ENCODE results near the gene GBF1. TPM values are rescaled to one million over a fixed set of nuclear protein-coding genes. Genes with fewer than 3 reads are reported as not detected.

Gene GBF1
- total and polyA plus RNA-seq, 2 of the 13 experiments (the other 11 are each of a cell fraction or from before 2014, with no cell fraction given): 17.1 to 21.9 TPM

DNA sequence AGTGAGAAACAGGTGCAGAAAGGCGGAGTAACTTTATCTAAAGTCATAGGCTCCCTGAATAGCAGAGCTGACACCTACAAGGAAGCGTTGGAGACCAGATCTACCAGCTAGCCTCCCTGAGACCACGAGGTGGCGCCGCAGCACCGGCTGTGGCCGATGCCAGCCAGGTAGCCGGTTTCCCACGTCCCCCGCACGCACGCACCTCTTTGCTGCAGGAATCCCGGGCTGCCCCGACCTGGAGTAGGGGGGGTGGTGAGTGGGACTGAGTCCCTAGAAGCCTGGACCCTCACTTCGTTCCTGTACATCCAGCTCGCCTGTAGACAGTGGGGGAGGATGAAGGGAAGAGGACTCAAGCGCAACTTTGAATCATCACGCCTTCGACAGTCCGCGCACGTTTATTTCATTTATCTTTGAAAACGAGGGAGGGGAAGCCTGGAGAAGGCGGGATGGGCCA lies 15.5 kb upstream of the GBF1 start (continued):
- TF ChIP-seq ZNF224 (CRISPR knock-in tag; IDR thresholded peaks at IDR 0.05) (peak; percentile 74; the same call in 1 of the 2 replicates), PAXIP1 (CRISPR knock-in tag; conservative IDR thresholded peaks at IDR 0.05) (0 out of 2 replicates have a peak, but pooled peaks have one; percentile 11), ERF (CRISPR knock-in tag; IDR thresholded peaks at IDR 0.05) (peak; percentile 22; the same call in 1 of the 2 replicates), MYC (CRISPR knock-in tag; IDR thresholded peaks at IDR 0.05; ENCODE audit: borderline replicate concordance) (peak; percentile 43; the same call in 1 of the 2 replicates), ZNF674 (CRISPR knock-in tag; IDR thresholded peaks at IDR 0.05; ENCODE audit: low read depth) (no peak), RFXANK (CRISPR knock-in tag; IDR thresholded peaks at IDR 0.05) (no peak), REPIN1 (CRISPR knock-in tag; IDR thresholded peaks at IDR 0.05; ENCODE audit: borderline replicate concordance, low read depth) (0 out of 2 replicates have a peak, but pooled peaks have one; percentile 47), SOX13 (IDR thresholded peaks at IDR 0.05) (no peak), SOX13 (CRISPR knock-in tag; conservative IDR thresholded peaks at IDR 0.05 in 1 of 2, IDR thresholded peaks at IDR 0.05 in 1 of 2) (peak in 1 of 2 experiments; percentile 12; a peak in 1 of 4 replicates), XRCC5 (optimal IDR thresholded peaks at IDR 0.05; ENCODE audit: low read length) (peak; percentile 47), ZFP37 (CRISPR knock-in tag; IDR thresholded peaks at IDR 0.05; ENCODE audit: borderline replicate concordance) (0 out of 2 replicates have a peak, but pooled peaks have one; percentile 15), HNRNPUL1 (IDR thresholded peaks at IDR 0.05; ENCODE audit: low read depth, low read length) (no peak), KLF16 (CRISPR knock-in tag; IDR thresholded peaks at IDR 0.05) (0 out of 4 replicates have a peak, but pooled peaks of 1 of the 2 experiments have one; percentile 48), YY1 (IDR thresholded peaks at IDR 0.05; ENCODE audit: insufficient read depth, insufficient replicate concordance, low read depth, low read length) (peak; percentile 56), ZFX (CRISPR knock-in tag; IDR thresholded peaks at IDR 0.05; ENCODE audit: low read depth) (0 out of 2 replicates have a peak, but pooled peaks have one; percentile 38), ZNF33B (CRISPR knock-in tag; IDR thresholded peaks at IDR 0.05) (0 out of 2 replicates have a peak, but pooled peaks have one; percentile 36), KDM3A (CRISPR knock-in tag; IDR thresholded peaks at IDR 0.05; ENCODE audit: low read depth) (0 out of 2 replicates have a peak, but pooled peaks have one; percentile 64), FOXJ3 (CRISPR knock-in tag; IDR thresholded peaks at IDR 0.05; ENCODE audit: borderline replicate concordance) (no peak), AKAP8 (CRISPR knock-in tag; IDR thresholded peaks at IDR 0.05) (no peak), TEAD3 (CRISPR knock-in tag; optimal IDR thresholded peaks at IDR 0.05; ENCODE audit: borderline replicate concordance) (peak; percentile 30), YEATS4 (CRISPR knock-in tag; IDR thresholded peaks at IDR 0.05; ENCODE audit: borderline replicate concordance) (peak; percentile 28; the same call in 1 of the 2 replicates), RELA (CRISPR knock-in tag; IDR thresholded peaks at IDR 0.05) (0 out of 2 replicates have a peak, but pooled peaks have one; percentile 49), ZSCAN12 (CRISPR knock-in tag; IDR thresholded peaks at IDR 0.05) (no peak)
- TF ChIP-seq, protein P1, sequence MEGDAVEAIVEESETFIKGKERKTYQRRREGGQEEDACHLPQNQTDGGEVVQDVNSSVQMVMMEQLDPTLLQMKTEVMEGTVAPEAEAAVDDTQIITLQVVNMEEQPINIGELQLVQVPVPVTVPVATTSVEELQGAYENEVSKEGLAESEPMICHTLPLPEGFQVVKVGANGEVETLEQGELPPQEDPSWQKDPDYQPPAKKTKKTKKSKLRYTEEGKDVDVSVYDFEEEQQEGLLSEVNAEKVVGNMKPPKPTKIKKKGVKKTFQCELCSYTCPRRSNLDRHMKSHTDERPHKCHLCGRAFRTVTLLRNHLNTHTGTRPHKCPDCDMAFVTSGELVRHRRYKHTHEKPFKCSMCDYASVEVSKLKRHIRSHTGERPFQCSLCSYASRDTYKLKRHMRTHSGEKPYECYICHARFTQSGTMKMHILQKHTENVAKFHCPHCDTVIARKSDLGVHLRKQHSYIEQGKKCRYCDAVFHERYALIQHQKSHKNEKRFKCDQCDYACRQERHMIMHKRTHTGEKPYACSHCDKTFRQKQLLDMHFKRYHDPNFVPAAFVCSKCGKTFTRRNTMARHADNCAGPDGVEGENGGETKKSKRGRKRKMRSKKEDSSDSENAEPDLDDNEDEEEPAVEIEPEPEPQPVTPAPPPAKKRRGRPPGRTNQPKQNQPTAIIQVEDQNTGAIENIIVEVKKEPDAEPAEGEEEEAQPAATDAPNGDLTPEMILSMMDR (CRISPR knock-in tag; IDR thresholded peaks at IDR 0.05): peak; percentile 99
